Head of caudate nucleus (tissue), 42 donors: ENCODE measurements around the gene SLC6A6.

Experiments used
- DNase-seq, 42 donors: peaks; one replicate each; pipeline versions ENCODE4 v3.0.0 to v3.0.0-alpha.2; 2020 to 2021; ENCODE audit warnings: mixed read lengths in 7 of 42
- intact Hi-C: fragments of 100-400 bp; cut with DNase I; formaldehyde crosslinking; loops from one replicate; pipeline ENCODE4 v1.15.0; 2022

The SLC6A6 gene

GRCh38 chr3:14370720-14371572 is 31.5 kb upstream of the SLC6A6 start:
- intact Hi-C loops = no loop called here
- no peak for DNase-seq

GRCh38 chr3:14371573-14372474 is 30.6 kb upstream of the SLC6A6 start:
- intact Hi-C loops = no loop called here
- DNase-seq = peak in 4 of 42 donors; percentile 5 to 43 (median 20)

GRCh38 chr3:14372587-14372986 is 29.8 kb upstream of the SLC6A6 start:
- intact Hi-C loops = no loop called here

DNA sequence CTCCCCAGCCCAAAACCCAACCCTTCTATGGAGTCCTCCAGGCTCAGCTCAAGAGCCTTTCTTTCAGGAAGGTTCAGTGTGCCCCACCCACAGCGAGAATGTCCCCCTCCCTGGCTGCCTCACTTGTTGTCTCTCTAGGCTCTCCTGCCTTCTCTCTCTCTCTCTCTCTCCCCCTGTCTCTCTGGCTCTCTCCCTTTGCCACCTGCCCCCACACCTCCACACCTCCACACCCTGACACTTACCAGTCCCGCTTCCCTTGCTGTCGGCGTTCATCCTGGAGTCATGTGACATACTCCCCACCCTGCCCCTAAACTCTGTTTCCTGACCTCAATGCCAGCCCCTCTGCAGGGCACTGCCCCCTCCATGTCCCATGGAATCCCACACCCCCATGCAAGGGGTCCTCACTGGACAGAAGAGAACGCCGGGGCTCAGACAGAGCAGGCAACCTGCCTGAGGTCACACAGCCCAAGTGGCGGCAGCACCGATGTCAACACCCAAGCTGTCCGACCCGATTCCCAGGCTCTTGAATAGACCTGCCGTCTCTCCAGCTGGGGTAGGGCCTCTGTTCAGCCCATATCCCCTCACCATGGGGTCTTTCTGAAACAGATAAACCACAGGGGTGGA is 28.5 kb upstream of the SLC6A6 start:
- intact Hi-C loops = no loop called here

More at GRCh38 chr3:14372587-14372986, 29.8 kb upstream of the SLC6A6 start:
- DNase-seq = no peak

DNA sequence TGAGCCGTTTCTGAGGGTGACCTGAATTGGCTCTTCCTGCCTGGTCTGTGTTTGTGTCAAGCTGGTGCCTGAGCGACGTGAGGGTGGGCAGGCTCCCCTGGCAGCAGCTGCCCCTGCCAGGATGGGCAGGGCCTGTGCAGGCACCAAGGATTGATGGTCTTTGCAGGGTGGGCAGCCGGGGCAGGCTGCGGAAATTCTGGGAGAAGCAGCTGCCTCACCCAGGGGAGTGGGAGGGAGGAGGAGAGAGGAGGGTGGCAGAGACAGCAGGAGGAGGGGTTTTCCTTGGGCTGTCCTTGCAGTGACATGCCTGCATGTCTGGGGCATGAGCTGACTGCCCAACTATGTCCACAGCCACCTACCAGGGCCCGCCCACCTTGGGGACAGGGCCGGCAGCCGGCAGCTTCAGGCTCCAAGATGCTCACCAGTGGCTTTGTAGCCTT is 27.9 kb upstream of the SLC6A6 start:
- DNase-seq = no peak
- intact Hi-C loops = no loop called here

More for the DNA sequence above, 28.5 kb upstream of the SLC6A6 start:
- DNase-seq = no peak

GRCh38 chr3:14375192-14375591 is 27.2 kb upstream of the SLC6A6 start:
- intact Hi-C loops = no loop called here
- no peak for DNase-seq

- intact Hi-C loops = no loop called here
- DNase-seq = no peak
Measured at GRCh38 chr3:14376348-14377043, 25.9 kb upstream of the SLC6A6 start.

- intact Hi-C loops = no loop called here
- DNase-seq = no peak
Measured at GRCh38 chr3:14377044-14377837, 25.2 kb upstream of the SLC6A6 start.

DNA sequence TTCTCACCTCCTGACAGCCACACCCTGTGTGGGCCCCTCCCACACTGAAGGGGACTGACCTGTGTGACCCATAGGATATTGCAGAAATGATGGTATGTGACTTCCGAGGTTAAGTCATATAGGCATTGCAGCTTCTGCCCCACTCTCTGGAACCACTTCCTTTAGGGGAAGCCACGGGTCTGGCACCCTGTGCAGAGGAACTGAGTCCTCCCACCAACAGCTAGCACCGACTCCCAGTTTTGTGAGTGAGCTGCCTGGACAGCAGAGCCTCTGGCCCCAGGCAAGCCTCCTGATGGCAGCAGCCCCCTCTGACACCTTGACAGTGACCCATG is 24.6 kb upstream of the SLC6A6 start:
- intact Hi-C loops = no loop called here
- DNase-seq = peak in 11 of 42 donors; percentile 19 to 57 (median 33)

GRCh38 chr3:14378415-14378814 is 24.0 kb upstream of the SLC6A6 start:
- DNase-seq = peak in 1 of 42 donors; percentile 27
- intact Hi-C loops = no loop called here

GRCh38 chr3:14379843-14380242 is 22.6 kb upstream of the SLC6A6 start:
- DNase-seq = no peak
- intact Hi-C loops = no loop called here

DNA sequence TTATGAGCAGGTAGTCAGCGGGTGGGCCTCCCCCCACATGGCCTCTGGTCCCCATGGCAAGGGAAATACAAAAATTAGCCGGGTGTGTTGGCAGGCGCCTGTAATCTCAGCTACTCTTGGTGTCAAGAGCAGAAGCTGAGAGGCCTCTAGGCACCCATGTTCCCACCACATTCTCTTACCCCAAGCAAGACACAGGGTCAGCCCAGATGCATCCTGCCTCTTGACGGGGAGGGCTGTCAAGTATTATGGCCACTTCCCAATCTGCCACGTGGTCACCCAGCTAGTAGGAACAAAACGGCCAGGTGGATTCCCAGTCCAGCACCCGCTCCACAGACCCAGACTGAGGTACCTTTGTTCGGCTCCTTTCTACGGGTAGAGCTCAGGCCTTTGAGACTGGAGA is 16.2 kb upstream of the SLC6A6 start:
- intact Hi-C loops = no loop called here
- DNase-seq = no peak

- peak in 2 of 42 donors; percentile 17 to 26 for DNase-seq
- intact Hi-C loops = no loop called here
Measured at GRCh38 chr3:14388201-14388600, 14.2 kb upstream of the SLC6A6 start.

DNA sequence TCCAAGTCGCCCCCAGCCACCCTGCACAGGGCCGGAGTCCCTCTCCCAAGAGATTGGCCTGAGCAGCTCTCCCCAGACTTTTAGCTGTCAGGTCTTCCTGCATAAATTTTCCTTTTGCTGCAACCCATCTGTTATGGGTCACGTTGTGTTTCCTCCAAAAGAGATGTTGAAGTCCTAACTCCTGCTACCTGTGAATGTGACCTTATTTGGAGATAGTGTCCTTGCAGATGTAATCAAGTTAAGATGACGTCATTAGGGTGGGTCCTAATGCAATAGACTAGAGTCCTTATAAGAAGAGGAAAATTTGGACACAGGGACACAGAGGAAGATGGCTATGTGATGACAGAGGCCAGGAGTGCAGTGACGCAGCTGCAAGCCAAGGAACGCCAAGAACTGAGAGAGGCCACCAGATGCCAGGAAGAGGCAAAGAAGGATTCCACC is 13.2 kb upstream of the SLC6A6 start:
- intact Hi-C loops = no loop called here

DNA sequence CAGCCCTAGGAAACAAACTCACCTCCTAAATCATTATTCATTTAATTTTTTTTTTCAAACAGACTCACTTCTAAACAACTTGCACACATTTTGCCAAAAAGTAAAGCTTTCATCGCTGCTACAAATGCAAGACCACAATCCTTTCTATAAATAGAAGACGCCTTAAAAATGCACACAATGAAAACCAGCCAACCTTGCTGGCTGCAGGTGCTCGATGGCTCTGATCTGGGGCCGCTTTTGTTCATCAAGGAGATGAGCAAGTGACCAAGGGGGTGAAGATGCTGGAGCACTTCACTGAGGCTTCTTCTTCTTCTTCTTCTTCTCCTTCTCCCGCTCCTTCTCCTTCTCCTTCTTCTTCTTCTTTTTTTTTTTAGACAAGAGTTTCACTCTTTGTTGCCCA is 12.7 kb upstream of the SLC6A6 start:
- intact Hi-C loops = no loop called here
- DNase-seq = no peak

More for the DNA sequence above, 13.2 kb upstream of the SLC6A6 start:
- DNase-seq = no peak

DNA sequence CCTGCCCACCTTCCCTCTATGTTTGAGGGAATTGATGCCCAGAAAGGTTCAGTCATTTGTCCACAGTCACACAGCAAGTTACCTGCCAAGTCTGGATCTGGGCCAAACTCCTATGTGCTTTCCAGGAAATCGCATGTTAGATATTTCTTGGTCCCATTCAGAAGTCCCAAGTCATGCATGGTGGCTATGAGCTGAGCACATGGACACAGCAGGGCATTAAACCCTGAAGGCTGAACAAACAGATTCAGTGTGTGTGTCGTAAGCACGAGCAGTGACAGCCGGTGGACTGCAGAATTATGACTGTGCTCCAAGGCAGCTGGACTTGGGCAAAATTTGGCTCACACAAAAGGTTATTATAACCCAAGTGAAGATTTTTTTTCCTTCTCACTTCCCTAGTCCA is 11.4 kb upstream of the SLC6A6 start:
- peak in 18 of 42 donors; percentile 31 to 67 (median 50) for DNase-seq
- intact Hi-C loops = no loop called here

DNA sequence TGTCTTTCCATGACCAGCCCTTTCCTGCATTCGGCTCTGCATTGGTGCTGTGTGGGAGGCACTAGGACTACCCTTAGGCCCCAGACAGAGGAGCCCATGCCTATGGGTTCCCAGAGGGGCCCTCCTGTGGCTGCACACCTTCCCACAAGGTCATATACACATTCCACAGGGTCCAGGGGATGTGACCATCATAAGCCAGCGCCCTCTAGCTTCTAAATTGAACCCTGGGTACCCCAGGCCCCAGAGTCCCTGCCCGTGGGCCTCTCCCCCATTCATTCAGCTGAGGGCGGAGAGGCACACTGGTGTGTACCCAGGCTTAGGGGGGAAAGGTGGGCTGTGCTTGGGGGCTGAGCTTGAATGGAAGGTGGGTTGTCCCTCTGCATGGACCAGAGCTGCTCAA is 10.2 kb upstream of the SLC6A6 start:
- intact Hi-C loops = no loop called here
- DNase-seq = no peak

- no peak for DNase-seq
- intact Hi-C loops = no loop called here
Measured at GRCh38 chr3:14392803-14393319, 9.5 kb upstream of the SLC6A6 start.
